ENCODE data around the gene DEFB131B.

- TF ChIP-seq EP300 (IDR thresholded peaks at IDR 0.05; ENCODE audit: borderline replicate concordance in 1 of 2, low read depth in 2 of 2, low read length in 2 of 2), result no peak
- TF ChIP-seq CTCF (IDR thresholded peaks at IDR 0.05; ENCODE audit: control extremely low read depth in 1 of 3, insufficient read depth in 1 of 3, low read depth in 1 of 3, low read length in 3 of 3), result no peak
- TF ChIP-seq RBBP5 (IDR thresholded peaks at IDR 0.05; ENCODE audit: borderline replicate concordance, low read depth, low read length), result 0 out of 2 replicates have a peak, but pooled peaks have one; percentile 13
- TF ChIP-seq POLR2A (IDR thresholded peaks at IDR 0.05; ENCODE audit: control extremely low read depth in 1 of 2, low read depth in 2 of 2, low read length in 2 of 2), result peak; percentile 59 to 80; a peak in 2 of 3 replicates
- TF ChIP-seq EZH2 (IDR thresholded peaks at IDR 0.05; ENCODE audit: low read depth, low read length, severe bottlenecking), result no peak
- TF ChIP-seq ATF2 (IDR thresholded peaks at IDR 0.05; ENCODE audit: low read length), result 0 out of 2 replicates have a peak, but pooled peaks have one; percentile 49
- TF ChIP-seq ZNF274 (IDR thresholded peaks at IDR 0.05; ENCODE audit: borderline replicate concordance, extremely low read depth, low read length), result no peak
- no peak for TF ChIP-seq ATF3 (IDR thresholded peaks at IDR 0.05; ENCODE audit: insufficient read depth, low read depth, low read length)
- peak; percentile 90 for TF ChIP-seq YY1 (IDR thresholded peaks at IDR 0.05; ENCODE audit: low read depth, low read length)
- no peak; the same call in 1 of the 2 replicates for TF ChIP-seq CHD2 (IDR thresholded peaks at IDR 0.05; ENCODE audit: low read length)
- TF ChIP-seq E2F6 (IDR thresholded peaks at IDR 0.05), result no peak
- TF ChIP-seq POLR2AphosphoS5 (IDR thresholded peaks at IDR 0.05; ENCODE audit: low read depth, low read length), result peak; percentile 92
- TF ChIP-seq JUN (IDR thresholded peaks at IDR 0.05; ENCODE audit: low read depth, low read length), result no peak
- no peak for TF ChIP-seq RAD21 (IDR thresholded peaks at IDR 0.05 in 1 of 2, conservative IDR thresholded peaks at IDR 0.05 in 1 of 2; ENCODE audit: low read depth in 2 of 2, low read length in 2 of 2)
Observed at GRCh38 chr11:71928737-71929443, 50.6 kb downstream of the DEFB131B start, which contains the start of gene RNF121.
